Panc1 (cell line): ENCODE data around the gene DDX24. TPM values are rescaled to one million over a fixed set of nuclear protein-coding genes. Genes with fewer than 3 reads are reported as not detected.

Experiments used
- ATAC-seq: fragments of 200-7000 bp; cut with Tn5 transposase; 2 replicates; pipeline ENCODE4 v1.9.1; 2020; ENCODE audit warnings: mild to moderate bottlenecking, moderate library complexity
- BruUV-seq: library from RNA; stranded (reverse); fragments of 400-500 nt; replicated peaks from 2 replicates; lab custom pipeline; 2021; lab: Mats Ljungman, UMichigan
- CTCF ChIA-PET: fragments of 300-600 bp; sonication (Branson Sonifier 250); formaldehyde crosslinking; loops from one replicate; lab custom pipeline; 2022; ENCODE audit warnings: antibody characterized with exemption; lab: Charles Lee
- POLR2A ChIA-PET: fragments of 300-600 bp; sonication (Branson Sonifier 250); formaldehyde crosslinking; loops from one replicate; lab custom pipeline; 2022; ENCODE audit warnings: antibody characterized with exemption; lab: Charles Lee
- DNase-seq: peaks from one replicate; pipeline ENCODE4 v3.0.0-alpha.2; 2010; ENCODE audit warnings: low read depth, low spot score
- H3K27ac ChIP-seq: 2 replicates; pipeline ENCODE4 v1.5.1; 2011; ENCODE audit warnings: mild to moderate bottlenecking, low read length, inconsistent platforms
- H3K27me3 ChIP-seq: fragments of 200-500 bp; sonication (Bioruptor generic); 2 replicates; pipeline ENCODE4 v1.6.0; 2014; ENCODE audit warnings: low read length, inconsistent platforms; ENCODE audit not compliant: control insufficient read depth, insufficient read depth
- H3K36me3 ChIP-seq: fragments of 200-500 bp; sonication (Bioruptor generic); 2 replicates; pipeline ENCODE4 v1.5.1; 2014; ENCODE audit warnings: inconsistent platforms, mild to moderate bottlenecking, low read length, moderate library complexity; ENCODE audit not compliant: control insufficient read depth, insufficient read depth
- H3K4me1 ChIP-seq: 2 replicates; pipeline ENCODE4 v1.5.1; 2011; ENCODE audit warnings: inconsistent platforms, mild to moderate bottlenecking, low read length, moderate library complexity; ENCODE audit not compliant: control insufficient read depth, insufficient read depth
- H3K4me3 ChIP-seq, 2 experiments: 2 replicates each; pipeline ENCODE4 v1.5.1; 2011 to 2012; ENCODE audit warnings: low read depth in 2 of 2, low read length in 2 of 2, mild to moderate bottlenecking in 2 of 2, inconsistent platforms in 1 of 2, moderate library complexity in 1 of 2
- H3K9me3 ChIP-seq: fragments of 200-500 bp; sonication (Bioruptor generic); 2 replicates; pipeline ENCODE4 v1.5.1; 2014; ENCODE audit warnings: low read depth, mild to moderate bottlenecking, inconsistent platforms, low read length, moderate library complexity; ENCODE audit not compliant: control insufficient read depth, insufficient read depth
- CTCF ChIP-seq: fragments of 450-650 bp; IDR thresholded peaks from 2 replicates; pipeline ENCODE4 v1.5.1; 2017; ENCODE audit warnings: mild to moderate bottlenecking
- POLR2AphosphoS5 ChIP-seq: IDR thresholded peaks from 2 replicates; pipeline ENCODE4 v1.6.1; 2012; ENCODE audit warnings: mild to moderate bottlenecking, low read depth, low read length, moderate library complexity
- REST ChIP-seq, 2 experiments: IDR thresholded peaks; 2 replicates each; pipeline ENCODE4 v1.6.1; 2011 to 2012; ENCODE audit warnings: low read depth in 2 of 2, control low read depth in 1 of 2, low read length in 1 of 2, mild to moderate bottlenecking in 1 of 2, moderate library complexity in 1 of 2; ENCODE audit not compliant: insufficient read depth in 1 of 2
- SIN3A ChIP-seq: IDR thresholded peaks from 2 replicates; pipeline ENCODE4 v1.6.1; 2012; ENCODE audit warnings: low read depth, mild to moderate bottlenecking, low read length, moderate library complexity, borderline replicate concordance; ENCODE audit not compliant: insufficient read depth
- TCF7L2 ChIP-seq: IDR thresholded peaks from 2 replicates; pipeline ENCODE4 v1.6.1; 2011; ENCODE audit warnings: mild to moderate bottlenecking, low read depth, low read length, inconsistent platforms
- in situ Hi-C: cut with HindIII; loops from 2 replicates; pipeline ENCODE4 v1.10.0; 2016; ENCODE audit warnings: low sequenced_read_pairs, low pct_unique_long_range_greater_than_20kb
- intact Hi-C: fragments of 100-400 bp; cut with micrococcal nuclease; formaldehyde crosslinking; loops from one replicate; pipeline ENCODE4 v1.10.0; 2022; ENCODE audit not compliant: unreplicated experiment
- total RNA-seq: library from RNA; stranded (reverse); gene quantifications from one replicate; pipeline ENCODE4 v1.2.1, GENCODE V29; 2021; ENCODE audit not compliant: unreplicated experiment

The DDX24 gene
- total RNA-seq, 1 experiment from 2014 or later: 103 TPM

DNA sequence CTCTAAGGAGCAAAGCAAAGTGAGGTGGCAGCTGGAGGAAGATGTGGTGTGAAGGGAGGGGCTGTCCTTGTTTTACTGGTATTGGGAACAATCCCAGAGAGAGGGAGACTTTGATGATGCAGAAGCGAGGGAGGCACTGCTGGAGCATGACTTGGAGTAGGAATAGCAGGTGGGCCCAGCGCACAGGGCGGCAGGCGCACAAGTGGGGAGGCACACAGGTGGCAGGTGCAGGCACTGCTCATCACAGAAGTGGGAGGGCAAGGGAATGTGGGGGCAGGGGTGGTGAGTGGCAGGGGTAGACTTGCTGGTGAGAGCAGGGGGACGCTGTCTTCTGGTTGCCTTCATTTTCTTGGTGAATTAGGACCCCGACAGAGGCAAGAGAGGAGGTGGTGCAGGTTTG is 18.0 kb upstream of the DDX24 start:
- intact Hi-C loops: no loop called here
- Histone ChIP-seq H3K4me3 (no peak overlapping the region), H3K4me1 (no peaks in the 10 kb centered on the region), H3K36me3 (no peaks in the 10 kb centered on the region), H3K9me3 (no peaks in the 10 kb centered on the region), H3K27ac (no peak overlapping the region), H3K27me3 (no peaks in the 10 kb centered on the region)
- no TSS peak for BruUV-seq
- DNase-seq: no peak
- ChIA-PET POLR2A (no interaction called here), CTCF (no interaction called here)
- no peak for ATAC-seq
- TF ChIP-seq CTCF (no peak), TCF7L2 (no peak), SIN3A (no peak), REST (IDR thresholded peaks at IDR 0.05; ENCODE audit: insufficient read depth in 1 of 2, low read depth in 2 of 2, low read length in 1 of 2) (no peak), POLR2AphosphoS5 (no peak)
- in situ Hi-C loops: no loop called here

DNA sequence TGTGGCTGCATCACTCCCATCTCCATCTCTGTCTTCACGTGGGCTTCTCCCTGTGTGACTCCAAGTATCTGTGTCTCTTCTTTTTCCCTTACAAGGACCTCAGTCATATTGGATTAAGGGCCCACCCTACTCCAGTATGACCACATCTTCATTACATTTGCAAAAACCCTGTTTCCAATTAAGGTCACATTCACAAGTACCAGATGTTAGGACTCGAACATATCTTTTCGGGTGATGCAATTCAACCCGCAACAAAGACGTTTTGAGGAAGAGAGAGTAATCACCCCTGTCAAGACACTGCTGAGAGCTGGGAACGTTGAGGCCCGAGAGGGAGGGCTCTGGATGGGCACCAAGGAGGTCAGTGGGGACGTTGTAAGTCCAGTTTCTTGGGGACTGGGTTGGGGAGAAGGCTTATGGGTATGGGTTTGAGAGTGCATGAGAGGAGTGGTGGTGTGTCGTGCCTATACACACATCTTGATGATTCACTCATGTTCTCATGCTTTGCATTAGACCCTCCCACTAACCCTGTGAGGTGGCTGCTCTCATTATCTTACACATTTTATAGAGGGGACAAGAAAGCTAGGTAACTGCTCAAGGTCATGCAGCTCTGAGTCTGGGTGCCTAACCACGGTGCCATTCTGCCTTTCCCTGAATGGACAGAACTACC is 17.5 kb upstream of the DDX24 start:
- CTCF ChIA-PET: no interaction called here
- Histone ChIP-seq H3K9me3 (no peaks in the 10 kb centered on the region), H3K27me3 (no peaks in the 10 kb centered on the region), H3K4me1 (no peaks in the 10 kb centered on the region), H3K27ac (no peak overlapping the region), H3K4me3 (no peak overlapping the region), H3K36me3 (no peaks in the 10 kb centered on the region)
- intact Hi-C loops: no loop called here
- BruUV-seq: no TSS peak
- ATAC-seq: no peak
- no peak for DNase-seq
- no peak for TF ChIP-seq REST (IDR thresholded peaks at IDR 0.05; ENCODE audit: insufficient read depth in 1 of 2, low read depth in 2 of 2, low read length in 1 of 2)
- TF ChIP-seq POLR2AphosphoS5: no peak
- TF ChIP-seq CTCF: no peak
- no peak for TF ChIP-seq SIN3A
- TF ChIP-seq TCF7L2: no peak
- POLR2A ChIA-PET: no interaction called here
- in situ Hi-C loops: no loop called here
